ENCODE data around the gene NTN4.

The NTN4 gene

GRCh38 chr12:95763809-95764253 lies 26.7 kb downstream of the NTN4 start:
- Histone ChIP-seq H3K27me3 (replicated peaks; ENCODE audit: control insufficient read depth, insufficient read depth, low read length) (no peaks in the 10 kb centered on the region; the same call in 1 of the 2 replicates), H3K36me3 (ENCODE audit: control insufficient read depth, insufficient read depth, low read length) (no peaks in the 10 kb centered on the region), H3K4me3 (replicated peaks; ENCODE audit: low read depth, low read length) (no peak overlapping the region)
- no peak for DNase-seq (ENCODE audit: extremely low read depth, insufficient read length)
- TF ChIP-seq CTCF (IDR thresholded peaks at IDR 0.05; ENCODE audit: insufficient read depth, low read length, poor library complexity, severe bottlenecking): no peak

GRCh38 chr12:95762123-95762785 lies 28.3 kb downstream of the NTN4 start:
- Histone ChIP-seq H3K4me3 (replicated peaks; ENCODE audit: low read depth, low read length) (no peak overlapping the region), H3K36me3 (ENCODE audit: control insufficient read depth, insufficient read depth, low read length) (no peaks in the 10 kb centered on the region), H3K27me3 (replicated peaks; ENCODE audit: control insufficient read depth, insufficient read depth, low read length) (no peaks in the 10 kb centered on the region; the same call in 1 of the 2 replicates)
- TF ChIP-seq CTCF (IDR thresholded peaks at IDR 0.05; ENCODE audit: insufficient read depth, low read length, poor library complexity, severe bottlenecking): no peak
- no peak for DNase-seq (ENCODE audit: extremely low read depth, insufficient read length)

- H3K36me3 ChIP-seq (ENCODE audit: control insufficient read depth, insufficient read depth, low read length): no peaks in the 10 kb centered on the region
These were observed 30.2 kb downstream of the NTN4 start for GRCh38 chr12:95760371-95760770.

GRCh38 chr12:95759718-95760117 lies 30.8 kb downstream of the NTN4 start:
- Histone ChIP-seq H3K4me3 (replicated peaks; ENCODE audit: low read depth, low read length) (no peak overlapping the region), H3K27me3 (replicated peaks; ENCODE audit: control insufficient read depth, insufficient read depth, low read length) (no peaks in the 10 kb centered on the region; the same call in 1 of the 2 replicates), H3K36me3 (ENCODE audit: control insufficient read depth, insufficient read depth, low read length) (no peaks in the 10 kb centered on the region)
- TF ChIP-seq CTCF (IDR thresholded peaks at IDR 0.05; ENCODE audit: insufficient read depth, low read length, poor library complexity, severe bottlenecking): no peak
- no peak for DNase-seq (ENCODE audit: extremely low read depth, insufficient read length)

More at GRCh38 chr12:95760371-95760770, 30.2 kb downstream of the NTN4 start:
- Histone ChIP-seq H3K27me3 (replicated peaks; ENCODE audit: control insufficient read depth, insufficient read depth, low read length) (no peaks in the 10 kb centered on the region; the same call in 1 of the 2 replicates), H3K4me3 (replicated peaks; ENCODE audit: low read depth, low read length) (no peak overlapping the region)
- no peak for DNase-seq (ENCODE audit: extremely low read depth, insufficient read length)
- no peak for TF ChIP-seq CTCF (IDR thresholded peaks at IDR 0.05; ENCODE audit: insufficient read depth, low read length, poor library complexity, severe bottlenecking)

- no peaks in the 10 kb centered on the region; the same call in 1 of the 2 replicates for H3K27me3 ChIP-seq (replicated peaks; ENCODE audit: control insufficient read depth, insufficient read depth, low read length)
- H3K4me3 ChIP-seq (replicated peaks; ENCODE audit: low read depth, low read length): no peak overlapping the region
- no peaks in the 10 kb centered on the region for H3K36me3 ChIP-seq (ENCODE audit: control insufficient read depth, insufficient read depth, low read length)
- no peak for DNase-seq (ENCODE audit: extremely low read depth, insufficient read length)
- no peak for TF ChIP-seq CTCF (IDR thresholded peaks at IDR 0.05; ENCODE audit: insufficient read depth, low read length, poor library complexity, severe bottlenecking)
These were observed 31.5 kb downstream of the NTN4 start for GRCh38 chr12:95759039-95759438.
